ENCODE measurements around the gene LRFN2.

GRCh38 chr6:40386200-40386599 lies 201.0 kb downstream of the LRFN2 start:
- TF ChIP-seq CTCF (IDR thresholded peaks at IDR 0.05; ENCODE audit: low read depth, low read length, poor library complexity, severe bottlenecking) (no peak), EZH2phosphoT487 (IDR thresholded peaks at IDR 0.05; ENCODE audit: borderline replicate concordance, low read length) (no peak)
